Measurements from ENCODE around the gene RAP1GAP2.
"Not testable (repeated sequence)": the region's sequence is repeated elsewhere in the genome, so short reads cannot be mapped to it uniquely, and the experiment has no call there.

RAP1GAP2 gene

GRCh38 chr17:3009411-3009920, 213.2 kb downstream of the RAP1GAP2 start:
- in situ Hi-C loops (cut with MboI; ENCODE audit: low sequenced_read_pairs) = loop anchor here (25.0 kb wide), 1 partner anchor 172 kb away; no protein-coding TSS in a partner anchor

- in situ Hi-C loops (cut with MboI; ENCODE audit: low sequenced_read_pairs) = loop anchor here (25.0 kb wide), 1 partner anchor 175 kb away; no protein-coding TSS in a partner anchor
These were observed 215.7 kb downstream of the RAP1GAP2 start for GRCh38 chr17:3011891-3012290.

GRCh38 chr17:3012926-3013581, 216.8 kb downstream of the RAP1GAP2 start:
- in situ Hi-C loops (cut with MboI; ENCODE audit: low sequenced_read_pairs) = loop anchor here (25.0 kb wide), 1 partner anchor 176 kb away; no protein-coding TSS in a partner anchor

GRCh38 chr17:3015890-3016289, 219.7 kb downstream of the RAP1GAP2 start:
- in situ Hi-C loops (cut with MboI; ENCODE audit: low sequenced_read_pairs) = loop anchor here (25.0 kb wide), 1 partner anchor 179 kb away; no protein-coding TSS in a partner anchor

- in situ Hi-C loops (cut with MboI; ENCODE audit: low sequenced_read_pairs) = loop anchor here (25.0 kb wide), 1 partner anchor 181 kb away; no protein-coding TSS in a partner anchor
These were observed 221.7 kb downstream of the RAP1GAP2 start for GRCh38 chr17:3017936-3018335.

GRCh38 chr17:3019761-3020160, 223.5 kb downstream of the RAP1GAP2 start:
- in situ Hi-C loops (cut with MboI; ENCODE audit: low sequenced_read_pairs) = loop anchor here (25.0 kb wide), 1 partner anchor 182 kb away; no protein-coding TSS in a partner anchor

- in situ Hi-C loops (cut with MboI; ENCODE audit: low sequenced_read_pairs) = loop anchor here (25.0 kb wide), 1 partner anchor 183 kb away; no protein-coding TSS in a partner anchor
These were observed 224.1 kb downstream of the RAP1GAP2 start for GRCh38 chr17:3020381-3020780.

- in situ Hi-C loops (cut with MboI; ENCODE audit: low sequenced_read_pairs) = loop anchor here (25.0 kb wide), 1 partner anchor 185 kb away; no protein-coding TSS in a partner anchor
These were observed 226.0 kb downstream of the RAP1GAP2 start for GRCh38 chr17:3022197-3022596.

GRCh38 chr17:3024346-3024745, 228.1 kb downstream of the RAP1GAP2 start:
- in situ Hi-C loops (cut with MboI; ENCODE audit: low sequenced_read_pairs) = loop anchor here (25.0 kb wide), 1 partner anchor 187 kb away; no protein-coding TSS in a partner anchor

- in situ Hi-C loops (cut with MboI; ENCODE audit: low sequenced_read_pairs) = no loop called here
These were observed 229.3 kb downstream of the RAP1GAP2 start for GRCh38 chr17:3025421-3026124.

GRCh38 chr17:3026125-3026855, 230.1 kb downstream of the RAP1GAP2 start:
- in situ Hi-C loops (cut with MboI; ENCODE audit: low sequenced_read_pairs) = no loop called here

- in situ Hi-C loops (cut with MboI; ENCODE audit: low sequenced_read_pairs) = no loop called here
These were observed 230.9 kb downstream of the RAP1GAP2 start for GRCh38 chr17:3026856-3027751.

- in situ Hi-C loops (cut with MboI; ENCODE audit: low sequenced_read_pairs) = no loop called here
These were observed 231.7 kb downstream of the RAP1GAP2 start for GRCh38 chr17:3027786-3028532.

GRCh38 chr17:3029213-3029913, 233.1 kb downstream of the RAP1GAP2 start:
- in situ Hi-C loops (cut with MboI; ENCODE audit: low sequenced_read_pairs) = no loop called here

- in situ Hi-C loops (cut with MboI; ENCODE audit: low sequenced_read_pairs) = no loop called here
These were observed 233.9 kb downstream of the RAP1GAP2 start for GRCh38 chr17:3030096-3030495.

- in situ Hi-C loops (cut with MboI; ENCODE audit: low sequenced_read_pairs) = not testable (repeated sequence)
These were observed 234.7 kb downstream of the RAP1GAP2 start for GRCh38 chr17:3030852-3031470.

- in situ Hi-C loops (cut with MboI; ENCODE audit: low sequenced_read_pairs) = no loop called here
These were observed 236.3 kb downstream of the RAP1GAP2 start for GRCh38 chr17:3032258-3033247.
